Smooth muscle cell (in vitro differentiated cells): ENCODE measurements around the gene TRHDE. TPM values are rescaled to one million over a fixed set of nuclear protein-coding genes. Genes with fewer than 3 reads are reported as not detected.

ENCODE experiments used
- DNase-seq: peaks from one replicate; lab custom pipeline; 2025; ENCODE audit not compliant: unreplicated experiment; lab: John Stamatoyannopoulos, UW
- H2AFZ ChIP-seq: fragments of 200-600 bp; sonication (generic); 2 replicates; pipeline ENCODE4 v1.6.0; 2016; ENCODE audit warnings: antibody characterized with exemption, low read depth, mild to moderate bottlenecking
- H3F3A ChIP-seq: fragments of 200-600 bp; sonication (generic); 2 replicates; pipeline ENCODE4 v1.6.0; 2017; ENCODE audit warnings: antibody characterized with exemption, low read depth
- H3K27ac ChIP-seq: fragments of 200-600 bp; sonication (generic); 2 replicates; pipeline ENCODE4 v1.5.1; 2016; ENCODE audit warnings: low read depth, mild to moderate bottlenecking
- H3K27me3 ChIP-seq: fragments of 200-600 bp; sonication (generic); 2 replicates; pipeline ENCODE4 v1.6.1; 2016; ENCODE audit warnings: low read depth, mild to moderate bottlenecking
- H3K36me3 ChIP-seq: fragments of 200-600 bp; sonication (generic); 2 replicates; pipeline ENCODE4 v1.5.1; 2016; ENCODE audit warnings: low read depth
- H3K4me1 ChIP-seq: fragments of 200-600 bp; sonication (generic); 2 replicates; pipeline ENCODE4 v1.5.1; 2016; ENCODE audit warnings: low read depth
- H3K4me2 ChIP-seq: fragments of 200-600 bp; sonication (generic); 2 replicates; pipeline ENCODE4 v1.6.0; 2016; ENCODE audit warnings: mild to moderate bottlenecking
- H3K4me3 ChIP-seq: fragments of 200-600 bp; sonication (generic); 2 replicates; pipeline ENCODE4 v1.5.1; 2016; ENCODE audit warnings: mild to moderate bottlenecking
- H3K79me2 ChIP-seq: fragments of 200-600 bp; sonication (generic); 2 replicates; pipeline ENCODE4 v1.6.0; 2016; ENCODE audit warnings: low read depth, mild to moderate bottlenecking
- H3K9ac ChIP-seq: fragments of 200-600 bp; sonication (generic); 2 replicates; pipeline ENCODE4 v1.6.0; 2016; ENCODE audit warnings: low read depth
- H3K9me3 ChIP-seq: fragments of 200-600 bp; sonication (generic); replicated peaks from 2 replicates; pipeline ENCODE4 v1.5.1; 2016; ENCODE audit warnings: low read depth
- H4K20me1 ChIP-seq: fragments of 200-600 bp; sonication (generic); 2 replicates; pipeline ENCODE4 v1.6.0; 2016; ENCODE audit warnings: low read depth
- WGBS: methylation state at CpG from one replicate; pipeline ENCODE4 v1.1.7; 2016; ENCODE audit warnings: low lambda C conversion rate; 5-methylcytosine and 5-hydroxymethylcytosine counted together
- polyA plus RNA-seq: library from polyadenylated mRNA; unstranded; fragments of >200 nt; fragmentation: Nextera tagmentation; extraction: Ambion mirVana; gene quantifications from 2 replicates; pipeline ENCODE4 v1.2.1, GENCODE V29; 2016
- total RNA-seq: library from RNA; depleted of rRNA; stranded (reverse); fragments of >200 nt; gene quantifications from 2 replicates; pipeline ENCODE4 v1.2.3, GENCODE V29; 2014
- TF ChIP-seq, protein P1 (sequence below): fragments of 200-600 bp; sonication (generic); IDR thresholded peaks from 2 replicates; pipeline ENCODE4 v1.5.1; 2017; ENCODE audit warnings: borderline replicate concordance, mild to moderate bottlenecking, antibody characterized with exemption; ENCODE audit not compliant: insufficient read depth, poor library complexity, severe bottlenecking

Gene TRHDE
- total and polyA plus RNA-seq, 2 experiments from 2014 or later: 0.32 to 0.81 TPM

DNA sequence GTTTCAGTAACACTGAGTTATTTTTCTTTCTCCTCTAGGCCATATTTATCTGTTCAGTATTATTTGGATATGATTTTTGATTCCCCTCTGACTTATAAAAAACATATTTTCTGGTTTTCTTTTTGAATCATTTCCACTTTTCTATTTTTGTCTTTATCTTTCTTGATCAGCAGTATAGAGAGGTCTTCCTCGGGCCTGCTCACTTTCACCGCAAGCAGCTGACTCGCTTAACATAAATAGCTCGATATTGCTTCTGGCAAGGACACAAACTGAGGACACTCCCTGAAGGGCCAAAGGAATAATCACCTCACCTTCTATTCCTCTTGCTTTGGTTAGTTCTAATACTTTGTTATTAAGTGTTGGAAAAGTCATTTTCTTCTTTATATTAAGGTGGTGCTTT lies 25.8 kb upstream of the TRHDE start:
- WGBS: 78% methylated on average over 4 of the region's 4 CpGs
- TF ChIP-seq, protein P1, sequence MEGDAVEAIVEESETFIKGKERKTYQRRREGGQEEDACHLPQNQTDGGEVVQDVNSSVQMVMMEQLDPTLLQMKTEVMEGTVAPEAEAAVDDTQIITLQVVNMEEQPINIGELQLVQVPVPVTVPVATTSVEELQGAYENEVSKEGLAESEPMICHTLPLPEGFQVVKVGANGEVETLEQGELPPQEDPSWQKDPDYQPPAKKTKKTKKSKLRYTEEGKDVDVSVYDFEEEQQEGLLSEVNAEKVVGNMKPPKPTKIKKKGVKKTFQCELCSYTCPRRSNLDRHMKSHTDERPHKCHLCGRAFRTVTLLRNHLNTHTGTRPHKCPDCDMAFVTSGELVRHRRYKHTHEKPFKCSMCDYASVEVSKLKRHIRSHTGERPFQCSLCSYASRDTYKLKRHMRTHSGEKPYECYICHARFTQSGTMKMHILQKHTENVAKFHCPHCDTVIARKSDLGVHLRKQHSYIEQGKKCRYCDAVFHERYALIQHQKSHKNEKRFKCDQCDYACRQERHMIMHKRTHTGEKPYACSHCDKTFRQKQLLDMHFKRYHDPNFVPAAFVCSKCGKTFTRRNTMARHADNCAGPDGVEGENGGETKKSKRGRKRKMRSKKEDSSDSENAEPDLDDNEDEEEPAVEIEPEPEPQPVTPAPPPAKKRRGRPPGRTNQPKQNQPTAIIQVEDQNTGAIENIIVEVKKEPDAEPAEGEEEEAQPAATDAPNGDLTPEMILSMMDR: no peak
- Histone ChIP-seq H3K27ac (no peak overlapping the region), H3K4me1 (peaks cover 6% of the 10 kb centered on the region), H3K4me2 (no peak overlapping the region), H4K20me1 (no peaks in the 10 kb centered on the region), H3K36me3 (no peaks in the 10 kb centered on the region), H3F3A (no peaks in the 10 kb centered on the region), H2AFZ (no peak overlapping the region), H3K4me3 (no peak overlapping the region), H3K79me2 (no peaks in the 10 kb centered on the region), H3K9me3 (no peaks in the 10 kb centered on the region), H3K27me3 (no peaks in the 10 kb centered on the region), H3K9ac (no peak overlapping the region)
- no peak for DNase-seq

DNA sequence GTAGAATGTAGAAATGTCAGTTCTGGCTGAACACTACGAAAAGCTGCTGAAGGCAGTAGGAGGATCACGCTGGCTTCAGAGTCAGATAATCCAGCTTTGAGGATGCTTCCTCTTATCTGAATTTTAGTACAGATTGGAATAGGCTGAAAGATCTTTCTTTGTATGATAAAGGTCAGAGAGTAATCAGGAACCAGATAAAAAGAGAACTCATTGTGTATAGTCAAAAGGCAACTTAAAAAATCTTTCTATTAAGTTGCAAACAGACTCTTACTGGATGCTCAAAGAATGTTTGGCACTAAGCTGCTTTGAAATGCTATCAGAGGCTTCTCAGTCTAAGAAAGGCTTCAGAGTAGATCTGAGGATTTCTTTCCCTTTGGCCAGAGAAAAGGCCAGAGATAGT lies 21.8 kb upstream of the TRHDE start:
- DNase-seq: no peak
- WGBS: 42% methylated on average over 2 of the region's 2 CpGs
- H2AFZ ChIP-seq: no peak overlapping the region
- peaks cover 6% of the 10 kb centered on the region for H3K4me1 ChIP-seq
- no peak overlapping the region for H3K4me3 ChIP-seq
- no peak overlapping the region for H3K27ac ChIP-seq
- H3F3A ChIP-seq: no peaks in the 10 kb centered on the region
- H3K79me2 ChIP-seq: no peaks in the 10 kb centered on the region
- H4K20me1 ChIP-seq: no peaks in the 10 kb centered on the region
- TF ChIP-seq, protein P1: no peak
- H3K4me2 ChIP-seq: no peak overlapping the region
- H3K36me3 ChIP-seq: no peaks in the 10 kb centered on the region
- no peaks in the 10 kb centered on the region for H3K27me3 ChIP-seq
- H3K9ac ChIP-seq: no peak overlapping the region
- H3K9me3 ChIP-seq: no peaks in the 10 kb centered on the region

DNA sequence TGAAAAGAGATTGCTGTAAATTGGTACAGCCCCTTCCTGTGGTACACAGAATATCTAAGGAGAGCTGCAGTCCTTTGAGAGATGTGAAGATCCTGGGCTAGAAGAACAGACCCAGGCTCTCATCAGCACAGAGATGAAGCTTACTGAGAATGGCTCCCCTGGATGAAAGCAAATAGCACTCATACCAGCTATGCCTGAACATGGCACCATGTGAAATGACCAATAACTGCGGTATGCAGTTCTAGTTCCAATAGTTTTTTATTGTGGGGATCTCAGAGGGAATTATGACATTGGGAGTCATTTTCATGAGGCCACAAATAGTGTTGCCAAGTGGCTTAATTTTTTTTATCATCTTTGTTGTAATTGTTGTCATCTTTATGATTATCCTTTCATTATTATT lies 15.4 kb upstream of the TRHDE start:
- no peaks in the 10 kb centered on the region for H3F3A ChIP-seq
- H4K20me1 ChIP-seq: no peaks in the 10 kb centered on the region
- WGBS: 90% methylated on average over 1 of the region's 1 CpG
- no peak overlapping the region for H3K27ac ChIP-seq
- no peak overlapping the region for H3K4me2 ChIP-seq
- H3K9ac ChIP-seq: no peak overlapping the region
- no peaks in the 10 kb centered on the region for H3K36me3 ChIP-seq
- H3K27me3 ChIP-seq: no peaks in the 10 kb centered on the region
- no peaks in the 10 kb centered on the region for H3K4me1 ChIP-seq
- H2AFZ ChIP-seq: no peak overlapping the region
- TF ChIP-seq, protein P1: no peak
- H3K4me3 ChIP-seq: no peak overlapping the region
- DNase-seq: no peak
- no peaks in the 10 kb centered on the region for H3K79me2 ChIP-seq
- H3K9me3 ChIP-seq: no peaks in the 10 kb centered on the region

DNA sequence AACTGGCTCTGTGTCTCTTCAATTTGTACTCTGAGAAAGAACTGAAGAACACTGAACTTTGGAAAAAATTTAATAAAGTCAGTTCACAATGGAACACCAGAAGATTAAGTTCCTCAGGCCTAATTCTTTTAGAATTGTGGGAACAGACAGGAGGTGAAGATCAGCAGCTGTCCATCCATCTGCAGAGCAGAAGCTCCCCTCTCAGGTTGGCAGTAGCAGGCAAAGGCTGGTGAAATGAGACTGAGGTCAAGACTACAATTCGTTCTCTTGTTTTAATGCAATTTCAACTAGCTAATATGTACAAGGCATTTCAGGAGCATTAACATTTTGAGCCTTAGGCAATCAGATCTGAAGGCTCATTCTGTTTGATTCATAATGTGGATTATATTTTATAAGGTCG lies 10.3 kb upstream of the TRHDE start:
- DNase-seq: no peak
- no peaks in the 10 kb centered on the region for H3F3A ChIP-seq
- WGBS: 78% methylated on average over 2 of the region's 2 CpGs
- no peaks in the 10 kb centered on the region for H3K36me3 ChIP-seq
- H3K4me1 ChIP-seq: no peaks in the 10 kb centered on the region
- no peak overlapping the region for H3K27ac ChIP-seq
- no peaks in the 10 kb centered on the region for H3K9me3 ChIP-seq
- H4K20me1 ChIP-seq: no peaks in the 10 kb centered on the region
- H3K79me2 ChIP-seq: no peaks in the 10 kb centered on the region
- H3K27me3 ChIP-seq: no peaks in the 10 kb centered on the region
- no peak overlapping the region for H3K4me3 ChIP-seq
- H2AFZ ChIP-seq: no peak overlapping the region
- no peak overlapping the region for H3K4me2 ChIP-seq
- no peak overlapping the region for H3K9ac ChIP-seq
- TF ChIP-seq, protein P1: no peak
